HG03108 (cell line): ENCODE data around the gene ZNF382.
"Not testable (repeated sequence)": the region's sequence is repeated elsewhere in the genome, so short reads cannot be mapped to it uniquely, and the experiment has no call there.

Experiments used
- ATAC-seq: cut with Tn5 transposase; IDR thresholded peaks from one replicate; pipeline ENCODE4 v1.9.1; 2021; ENCODE audit warnings: moderate library complexity; ENCODE audit not compliant: unreplicated experiment

The ZNF382 gene

DNA sequence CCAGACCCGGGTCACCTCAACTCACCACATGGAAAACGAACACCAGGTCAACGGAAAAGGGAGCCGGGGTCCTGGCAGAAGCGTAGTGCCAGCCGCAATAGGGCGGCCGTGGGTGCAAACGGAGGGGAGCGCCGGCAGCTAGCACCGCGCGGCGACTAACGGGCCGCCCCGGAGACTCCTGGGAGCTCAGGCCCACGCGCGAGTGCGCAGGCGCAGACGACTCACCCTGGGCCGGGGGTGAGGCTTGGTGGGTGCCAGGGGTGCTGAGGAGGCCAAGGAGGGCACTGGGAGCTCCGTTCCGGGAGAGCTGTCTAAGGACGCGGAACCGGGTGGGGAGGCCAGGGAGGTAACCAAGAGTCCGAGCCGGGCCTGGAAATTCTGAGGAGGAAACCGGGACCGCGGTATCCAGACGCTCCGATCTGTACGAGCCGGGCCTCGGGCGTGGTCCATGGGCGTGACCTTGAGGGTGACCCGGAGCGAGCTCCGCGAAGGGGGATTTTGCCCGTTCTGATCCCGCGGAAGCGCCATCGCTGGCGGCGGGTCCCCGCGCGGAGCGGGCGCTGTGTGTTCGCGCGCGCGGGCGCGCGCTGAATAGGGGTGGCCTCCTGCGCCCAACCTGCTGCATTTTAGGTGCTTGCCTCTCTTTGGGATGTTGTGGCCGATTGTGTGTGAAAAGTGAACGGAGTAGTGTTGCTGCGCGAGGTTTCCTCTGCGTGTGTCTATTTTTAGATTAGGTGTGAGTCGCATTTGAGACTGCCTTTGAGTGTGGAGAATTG, at the start of gene ZNF382:
ZNF382 (plus strand) TSS at position 213 of the 776 bp plus-strand sequence. CDS start 4,602 bp downstream, outside the sequence.
- ATAC-seq, result peak; percentile 60

DNA sequence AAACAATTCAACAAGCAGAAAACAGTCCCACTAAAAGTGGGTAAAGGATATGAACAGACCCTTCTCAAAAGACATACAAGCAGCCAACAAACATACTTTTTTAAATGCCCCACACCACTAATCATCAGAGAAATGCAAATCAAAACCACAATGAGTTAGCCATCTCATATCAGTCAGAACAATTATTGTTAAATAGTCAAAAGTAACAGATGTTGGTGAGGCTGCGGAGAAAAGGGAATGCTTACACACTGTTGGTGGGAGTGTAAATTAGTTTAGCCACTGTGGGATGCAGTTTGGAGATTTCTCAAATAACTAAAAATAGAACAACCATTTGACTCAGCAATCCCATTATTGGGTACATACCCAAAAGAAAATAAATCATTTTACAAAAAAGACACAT, 40.7 kb upstream of the ZNF382 start:
- ATAC-seq, result no peak

DNA sequence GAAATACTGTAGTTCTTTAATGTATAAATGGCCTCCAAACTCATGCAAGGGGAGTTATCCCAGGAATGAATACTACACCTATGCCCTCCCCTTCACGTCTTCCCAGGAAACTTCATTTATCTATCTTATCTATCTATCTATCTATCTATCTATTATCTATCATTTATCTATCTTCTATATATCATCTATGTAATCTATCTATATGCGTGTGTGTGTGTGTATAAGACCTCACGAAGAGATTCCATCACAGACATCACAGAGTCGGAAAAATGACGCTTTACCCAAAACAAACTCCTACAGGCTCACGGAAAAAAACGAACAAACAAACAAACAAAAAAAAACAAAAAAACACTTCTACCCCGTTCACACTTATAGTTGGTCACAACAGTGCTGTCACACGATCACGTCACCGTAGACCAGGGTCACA, 32.5 kb upstream of the ZNF382 start:
- no peak for ATAC-seq

DNA sequence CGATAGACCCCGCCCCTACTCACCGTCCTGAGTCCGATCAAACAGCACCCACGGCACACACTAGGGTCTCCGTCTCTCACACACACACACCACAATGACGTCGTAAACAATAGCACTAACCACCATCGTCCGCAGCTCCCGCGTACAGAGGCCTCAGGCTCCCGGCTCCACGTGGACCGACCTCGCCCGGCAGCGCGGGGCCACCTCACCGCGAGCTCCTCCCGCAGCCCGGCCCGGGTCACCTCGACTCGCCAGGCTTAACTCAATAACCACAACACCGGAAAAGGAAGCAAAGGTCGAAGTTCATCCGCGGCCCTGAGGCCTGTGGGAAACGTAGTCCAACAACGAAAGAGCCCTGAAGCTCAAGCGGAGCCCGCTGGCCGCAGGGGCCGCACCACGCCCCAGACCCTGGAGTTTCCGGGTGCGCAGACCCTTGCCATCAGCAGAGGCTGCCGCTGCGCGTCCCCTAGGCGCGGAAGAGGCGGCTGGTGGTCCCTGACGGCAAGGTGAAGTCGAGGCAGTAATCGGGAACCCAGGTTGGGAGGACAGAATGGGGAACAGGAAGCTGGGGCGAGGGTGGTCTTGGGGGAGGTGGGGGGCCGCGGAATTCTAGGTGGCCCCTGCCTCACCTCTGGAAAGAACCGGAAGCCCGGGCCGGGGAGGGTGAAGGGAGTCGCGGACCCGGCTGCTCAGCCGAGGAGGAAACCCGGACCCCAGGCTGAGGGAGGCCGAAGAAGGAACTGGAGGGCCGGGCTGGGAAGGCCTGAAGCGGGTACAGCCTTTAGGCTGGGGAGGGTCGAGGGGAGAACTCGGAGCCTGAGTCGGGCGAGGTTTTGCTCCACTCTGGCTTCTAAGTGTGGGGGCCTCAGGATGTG, 31.9 kb upstream of the ZNF382 start, which contains the start of gene ZNF529:
ZNF529 (minus strand) TSS at position 273 of the 875 bp plus-strand sequence. CDS start 946 bp downstream, outside the sequence.
- ATAC-seq, result peak; percentile 96

DNA sequence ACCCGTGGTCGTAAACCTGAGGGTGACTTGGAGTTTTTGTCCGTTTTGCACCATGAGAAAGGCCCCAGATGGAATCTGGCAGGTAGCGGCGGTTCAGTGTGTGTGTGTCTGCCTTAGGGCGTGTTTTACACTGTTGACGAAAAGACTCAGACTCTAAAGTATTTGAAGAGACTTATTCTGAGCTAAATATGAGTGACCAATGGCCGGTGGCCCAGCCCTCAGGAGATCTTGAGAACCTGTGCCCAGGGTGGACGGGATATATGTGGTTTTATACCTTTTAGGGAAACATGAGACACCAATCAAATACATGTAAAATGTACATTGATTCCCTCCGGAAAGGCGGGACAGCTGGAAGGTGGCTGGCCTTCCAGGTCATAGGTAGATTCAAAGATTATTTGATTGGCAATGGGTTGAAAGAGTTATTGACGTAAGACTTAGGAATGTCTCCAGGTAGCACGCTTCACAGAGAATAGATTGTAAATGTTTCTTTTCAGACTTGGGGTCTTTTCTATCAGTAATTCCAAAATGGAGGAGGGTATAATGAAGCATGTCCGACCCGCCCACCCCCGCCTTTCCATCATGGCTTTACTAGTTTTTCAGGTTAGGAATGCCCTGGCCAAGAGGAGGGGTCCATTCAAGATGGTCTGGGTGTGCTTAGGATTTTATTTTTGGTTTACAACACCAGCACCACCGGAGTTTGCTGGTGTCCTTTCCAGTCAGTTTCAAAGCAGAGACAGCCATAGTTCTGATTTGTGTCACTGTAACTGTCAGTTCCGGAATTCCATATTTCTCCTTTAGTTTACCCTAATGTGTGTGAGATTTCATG, 31.0 kb upstream of the ZNF382 start:
- no peak for ATAC-seq

DNA sequence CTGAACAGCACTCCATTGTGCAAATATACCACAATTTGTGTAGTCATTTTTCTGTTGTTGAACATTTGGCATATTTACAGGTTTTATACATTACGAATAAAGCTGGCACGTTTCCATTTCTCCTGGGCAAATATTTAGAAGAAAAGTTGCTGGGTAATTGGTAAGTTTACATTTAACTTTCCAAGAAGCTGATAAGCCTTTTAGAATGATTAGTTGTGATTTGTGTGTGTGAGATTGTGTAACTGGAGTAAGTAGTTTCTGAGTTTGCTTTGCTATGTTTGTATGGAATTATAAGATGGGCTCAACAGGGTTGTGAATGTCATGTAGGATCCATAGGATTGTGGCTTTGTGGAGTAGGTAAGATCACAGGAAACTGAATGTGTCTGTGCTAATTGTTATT, 30.4 kb upstream of the ZNF382 start:
- no peak for ATAC-seq

DNA sequence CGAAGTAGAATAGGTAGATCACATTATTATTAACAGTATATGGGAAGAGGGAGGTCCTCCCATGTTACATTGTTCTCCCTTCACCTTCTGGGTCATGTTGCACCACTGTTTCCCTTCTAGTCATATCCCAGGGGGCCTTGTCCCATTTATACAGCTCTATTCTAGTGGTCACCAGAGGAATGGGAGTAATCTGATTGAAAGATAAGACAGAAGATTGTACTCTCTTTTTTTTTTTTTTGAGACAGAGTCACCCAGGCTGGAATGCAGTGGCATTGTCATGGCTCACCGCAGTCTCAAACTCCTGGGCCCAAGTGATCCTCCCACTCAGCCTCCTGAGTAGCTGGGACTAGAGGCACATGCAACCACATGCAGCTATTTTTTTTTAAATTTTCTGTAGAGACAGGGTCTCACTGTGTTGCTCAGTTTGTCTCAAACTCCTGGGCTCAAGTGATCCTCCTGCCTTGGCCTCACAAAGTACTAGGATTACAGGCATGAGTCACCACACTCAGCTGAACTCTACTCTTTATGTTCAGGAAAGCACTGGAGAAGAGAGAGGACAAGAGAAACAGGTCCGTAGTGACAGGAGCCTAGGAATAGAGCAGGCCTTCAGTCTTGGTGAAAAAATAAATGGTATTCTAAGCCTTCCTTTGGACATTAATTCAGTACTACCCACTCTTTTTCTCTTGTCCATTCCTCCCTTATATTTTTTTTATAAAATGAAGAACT, 27.7 kb upstream of the ZNF382 start:
- no peak for ATAC-seq

DNA sequence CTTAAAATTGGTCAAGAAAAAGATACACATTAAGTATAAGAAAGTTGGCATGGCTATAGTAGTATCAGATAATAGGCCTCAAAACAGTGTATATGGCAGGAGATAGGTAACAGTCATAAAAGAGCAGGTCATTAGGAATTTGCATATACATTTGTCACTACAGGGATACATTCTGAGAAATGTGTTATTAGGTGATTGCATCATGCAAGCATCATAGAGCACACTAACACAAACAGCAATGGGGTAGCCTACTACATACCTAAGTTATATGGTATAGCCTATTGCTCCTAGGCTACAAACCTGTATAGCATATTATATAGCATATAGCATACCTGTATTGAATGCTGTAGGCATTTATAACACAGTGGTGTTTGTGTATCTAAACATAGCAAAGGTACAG, 25.9 kb upstream of the ZNF382 start:
- ATAC-seq, result no peak

DNA sequence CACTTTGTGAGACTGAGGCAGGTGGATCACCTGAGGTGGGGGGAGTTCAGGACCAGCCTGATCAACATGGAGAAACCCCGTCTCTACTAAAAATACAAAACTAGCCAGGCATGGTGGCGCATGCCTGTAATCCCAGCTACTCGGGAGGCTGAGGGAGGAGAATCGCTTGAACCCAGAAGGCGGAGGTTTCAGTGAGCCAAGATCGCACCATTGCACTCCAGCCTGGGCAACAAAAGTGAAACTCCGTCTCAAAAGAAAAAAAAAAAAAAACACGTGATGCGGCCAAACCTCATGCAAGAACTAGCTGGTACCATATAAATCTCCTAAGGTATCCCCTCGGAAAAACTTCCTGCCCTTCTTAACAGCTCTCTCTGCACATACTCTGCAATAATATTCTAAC, 2.4 kb upstream of the ZNF382 start:
- ATAC-seq, result not testable (repeated sequence)

DNA sequence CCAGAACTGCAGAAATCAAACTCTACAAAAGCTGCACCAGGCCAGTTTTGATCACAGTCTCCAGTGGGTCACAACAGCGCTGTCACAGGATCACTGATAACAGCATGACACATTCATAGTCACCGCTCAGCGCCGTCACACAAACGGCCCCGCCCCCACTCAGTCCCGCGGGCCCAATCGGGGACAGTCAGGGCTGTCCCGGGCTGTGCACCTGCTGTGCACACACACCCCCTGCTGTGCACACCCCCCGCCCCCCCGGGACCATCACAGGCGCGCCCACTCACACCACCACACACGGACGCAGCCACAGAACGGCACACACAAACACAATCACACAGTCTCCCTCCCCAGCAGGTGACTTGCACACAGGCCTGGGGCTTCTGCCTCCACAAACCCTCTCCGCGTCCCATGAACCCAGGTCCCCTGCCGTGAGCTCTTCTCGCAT, 435 bp upstream of the ZNF382 start:
- peak; percentile 71 for ATAC-seq

DNA sequence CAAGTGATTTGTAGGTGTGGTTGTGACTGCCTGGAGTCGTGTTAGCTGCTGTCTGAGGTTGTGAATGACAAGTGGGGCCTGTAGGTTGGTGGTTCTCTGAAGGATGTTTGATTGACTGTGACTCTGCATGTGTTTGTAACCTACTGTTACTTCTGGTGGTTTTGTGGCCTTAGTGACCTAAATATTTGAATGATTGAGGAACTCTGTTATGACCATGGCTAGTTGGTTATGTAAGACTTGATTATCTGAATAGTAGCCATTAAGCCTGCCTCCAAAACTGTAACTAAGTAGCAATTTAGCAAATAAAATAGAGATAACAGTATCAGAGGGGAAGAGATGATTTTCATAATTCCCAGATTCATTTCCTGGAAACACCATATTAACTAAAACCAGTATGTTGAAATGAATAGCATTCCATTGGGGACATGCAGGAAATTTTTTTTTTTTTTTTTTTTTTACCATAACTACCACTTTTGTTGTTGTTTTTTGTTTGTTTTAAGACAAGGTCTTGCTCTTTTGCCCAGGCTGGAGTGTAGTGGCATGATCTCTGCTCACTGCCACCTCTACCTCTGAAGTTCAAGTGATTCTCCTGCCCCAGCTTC, 865 bp downstream of the ZNF382 start:
- ATAC-seq, result no peak

DNA sequence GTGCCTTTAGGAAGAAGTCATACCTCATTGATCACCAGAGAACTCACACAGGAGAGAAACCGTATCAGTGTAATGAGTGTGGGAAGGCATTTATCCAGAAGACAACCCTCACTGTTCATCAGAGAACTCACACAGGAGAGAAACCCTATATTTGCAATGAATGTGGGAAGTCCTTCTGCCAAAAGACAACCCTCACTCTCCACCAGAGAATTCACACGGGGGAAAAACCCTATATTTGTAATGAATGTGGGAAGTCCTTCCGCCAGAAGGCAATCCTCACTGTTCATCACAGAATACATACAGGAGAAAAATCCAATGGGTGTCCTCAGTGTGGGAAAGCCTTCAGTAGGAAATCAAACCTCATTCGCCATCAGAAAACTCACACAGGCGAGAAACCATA, 21.9 kb downstream of the ZNF382 start:
- ATAC-seq, result no peak

DNA sequence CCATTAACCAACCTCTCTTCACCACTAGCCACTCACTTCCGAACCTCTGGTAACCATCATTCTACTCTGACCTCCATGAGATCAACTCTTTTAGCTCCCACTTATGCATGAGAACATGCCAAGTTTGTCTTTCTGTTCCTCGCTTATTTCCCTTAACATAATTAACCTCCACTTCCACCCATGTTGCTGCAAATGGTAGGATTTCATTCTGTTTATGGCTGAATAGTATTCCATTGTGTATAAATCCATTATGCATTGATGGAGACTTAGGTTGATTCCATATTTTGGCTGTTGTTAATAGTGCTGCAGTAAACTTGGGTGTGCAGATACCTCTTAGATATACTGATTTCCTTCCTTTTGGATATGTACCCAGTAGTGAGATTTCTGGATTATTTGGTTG, 30.2 kb downstream of the ZNF382 start:
- no peak for ATAC-seq

DNA sequence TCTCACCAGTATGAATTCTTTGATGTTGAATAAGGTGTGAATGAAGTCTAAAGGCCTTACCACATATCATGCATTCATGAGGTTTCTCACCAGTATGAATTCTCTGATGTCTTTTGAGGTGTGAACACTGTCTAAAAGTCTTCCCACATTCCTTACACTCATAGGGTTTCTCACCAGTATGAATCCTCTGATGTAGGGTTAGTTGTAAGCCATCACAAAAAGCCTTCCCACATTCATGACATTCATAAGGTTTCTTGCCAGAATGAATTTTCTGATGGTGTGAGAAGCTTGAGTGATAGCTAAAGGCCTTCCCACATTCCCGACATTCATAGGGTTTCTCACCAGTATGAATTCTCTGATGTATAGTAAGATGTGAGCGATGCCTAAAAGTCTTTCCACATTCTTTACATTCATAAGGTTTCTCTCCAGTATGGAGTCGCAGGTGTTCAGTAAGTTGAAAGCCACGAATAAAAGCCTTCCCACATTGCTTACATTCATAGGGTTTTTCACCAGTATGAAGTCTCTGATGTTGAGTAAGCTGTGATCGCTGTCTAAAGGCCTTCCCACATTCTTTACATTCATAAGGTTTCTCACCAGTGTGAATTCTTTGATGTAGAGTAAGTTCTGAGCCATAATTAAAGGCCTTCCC, 33.9 kb downstream of the ZNF382 start:
- no peak for ATAC-seq

DNA sequence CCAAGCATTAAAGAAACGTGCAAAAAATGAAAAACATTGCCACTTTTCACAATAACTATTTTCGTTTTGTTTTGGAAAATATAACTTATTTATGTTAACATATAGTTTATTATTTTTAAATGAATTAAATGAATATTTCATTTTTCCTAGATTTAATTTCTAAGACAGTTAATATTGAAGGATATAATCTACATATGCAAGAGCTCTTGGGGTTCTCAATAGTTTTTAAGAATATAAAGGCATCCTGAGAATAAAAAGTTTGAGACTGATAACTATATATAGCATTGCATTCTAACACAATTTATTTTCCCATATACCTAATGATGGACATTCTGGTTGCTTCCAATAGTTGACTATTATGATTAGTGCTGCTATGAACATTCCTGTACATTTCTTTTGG, 41.6 kb downstream of the ZNF382 start:
- no peak for ATAC-seq

DNA sequence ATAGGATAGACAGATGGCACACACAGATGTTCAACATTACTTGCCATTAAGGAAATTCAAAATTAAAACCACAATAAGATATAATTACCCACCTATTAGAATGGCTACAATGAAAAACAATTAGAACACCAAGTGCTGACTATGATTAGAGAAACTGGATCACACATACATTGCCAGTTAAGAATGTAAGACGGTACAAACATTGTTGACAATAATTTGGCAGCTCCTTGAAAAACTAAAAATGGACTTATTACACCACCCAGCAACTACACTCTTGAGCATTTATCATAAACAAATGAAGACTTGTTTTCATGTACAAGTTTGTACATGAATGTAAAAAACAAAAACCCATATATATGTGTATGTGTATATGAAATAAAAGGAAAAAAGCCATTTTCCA, 47.8 kb downstream of the ZNF382 start:
- no peak for ATAC-seq

DNA sequence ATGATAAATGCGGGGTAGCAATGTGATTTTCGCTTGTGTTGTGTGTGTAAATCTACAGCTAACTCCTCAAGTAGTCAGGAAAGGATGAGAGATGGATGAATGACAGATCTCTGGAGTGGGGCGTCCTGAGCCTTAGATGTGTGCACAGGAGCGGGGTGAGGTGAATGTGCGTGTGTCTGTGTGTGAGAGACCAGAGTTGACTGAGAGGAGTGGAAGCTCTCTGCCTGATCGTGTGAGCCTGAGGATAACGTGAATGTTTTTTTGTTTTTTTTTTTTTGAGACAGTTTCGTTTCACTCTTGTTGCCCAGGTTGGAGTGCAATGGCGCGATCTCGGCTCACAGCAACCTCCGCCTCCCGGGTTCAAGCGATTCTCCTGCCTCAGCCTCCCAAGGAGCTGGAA, 60.7 kb downstream of the ZNF382 start:
- ATAC-seq, result no peak

DNA sequence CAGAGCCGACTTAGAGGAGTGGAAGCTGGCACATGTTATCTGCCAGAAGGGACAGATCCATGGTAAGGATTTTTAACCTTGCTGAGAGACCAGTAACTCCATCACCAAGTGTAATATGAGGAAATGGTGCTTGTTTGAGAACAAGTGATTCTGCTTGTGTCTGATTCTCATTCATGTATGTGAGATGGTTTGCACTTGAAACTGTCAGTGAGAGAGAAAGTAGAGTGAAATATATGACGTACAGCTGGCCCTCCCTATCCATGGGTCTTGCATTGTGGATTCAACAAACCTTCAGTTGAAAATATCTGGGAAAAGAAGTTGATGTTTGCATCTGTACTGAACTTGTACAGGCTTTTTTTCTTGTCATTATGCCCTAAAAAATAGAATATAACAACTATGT, 63.5 kb downstream of the ZNF382 start:
- ATAC-seq, result no peak

DNA sequence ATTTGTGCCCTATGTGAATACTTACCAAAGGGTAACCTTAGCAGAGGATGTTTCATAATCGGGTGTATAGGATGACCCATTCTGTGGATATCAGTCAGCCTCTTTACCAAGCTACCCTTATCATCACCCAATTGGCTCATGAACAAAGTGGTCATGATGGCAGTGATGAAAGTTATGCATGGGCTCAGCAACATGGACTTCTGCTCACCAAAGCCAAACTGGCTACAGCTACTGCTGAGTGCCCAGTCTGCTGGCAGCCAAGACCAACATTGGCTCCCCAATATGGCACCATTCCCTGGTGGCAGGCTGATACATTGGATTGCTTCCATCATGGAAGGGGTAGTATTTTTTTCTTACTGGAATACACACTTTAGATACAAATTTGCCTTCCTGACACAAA, 67.3 kb downstream of the ZNF382 start:
- no peak for ATAC-seq
